Neural progenitor cell (in vitro differentiated cells): Measurements from ENCODE around the gene MRNIP. TPM values are rescaled to one million over a fixed set of nuclear protein-coding genes. Genes with fewer than 3 reads are reported as not detected.

Experiments used
- DNase-seq: peaks from one replicate; pipeline ENCODE4 v3.0.0-alpha.2; 2016; ENCODE audit warnings: low spot score
- H2AFZ ChIP-seq: fragments of 200-600 bp; sonication (generic); replicated peaks from 2 replicates; pipeline ENCODE4 v1.6.1; 2016; ENCODE audit warnings: antibody characterized with exemption
- H3F3A ChIP-seq: fragments of 200-600 bp; sonication (generic); 2 replicates; pipeline ENCODE4 v1.6.1; 2016; ENCODE audit warnings: antibody characterized with exemption, low read depth
- H3K27ac ChIP-seq: fragments of 200-600 bp; sonication (generic); 2 replicates; pipeline ENCODE4 v1.5.1; 2016; ENCODE audit warnings: mild to moderate bottlenecking
- H3K27me3 ChIP-seq: fragments of 200-600 bp; sonication (generic); 2 replicates; pipeline ENCODE4 v1.6.1; 2016; ENCODE audit warnings: mild to moderate bottlenecking, moderate library complexity
- H3K36me3 ChIP-seq: fragments of 200-600 bp; sonication (generic); 2 replicates; pipeline ENCODE4 v1.5.1; 2016
- H3K4me1 ChIP-seq: fragments of 200-600 bp; sonication (generic); 2 replicates; pipeline ENCODE4 v1.6.1; 2016; ENCODE audit warnings: mixed run types
- H3K4me2 ChIP-seq: fragments of 200-600 bp; sonication (generic); 2 replicates; pipeline ENCODE4 v1.6.1; 2016
- H3K4me3 ChIP-seq: fragments of 200-600 bp; sonication (generic); 2 replicates; pipeline ENCODE4 v1.5.1; 2016
- H3K79me2 ChIP-seq: fragments of 200-600 bp; sonication (generic); 2 replicates; pipeline ENCODE4 v1.6.1; 2016; ENCODE audit warnings: low read depth
- H3K9ac ChIP-seq: fragments of 200-600 bp; sonication (generic); 2 replicates; pipeline ENCODE4 v1.6.1; 2016
- H3K9me3 ChIP-seq: fragments of 200-600 bp; sonication (generic); 2 replicates; pipeline ENCODE4 v1.5.1; 2016; ENCODE audit warnings: low read depth
- H4K20me1 ChIP-seq: fragments of 200-600 bp; sonication (generic); 2 replicates; pipeline ENCODE4 v1.6.1; 2016; ENCODE audit warnings: low read depth
- H3K27ac Mint-ChIP-seq: 3 replicates; pipeline ENCODE4 v1.8.0; 2021; ENCODE audit warnings: mixed read lengths
- H3K27me3 Mint-ChIP-seq: 2 replicates; pipeline ENCODE4 v1.8.0; 2022; ENCODE audit warnings: low read depth, mild to moderate bottlenecking, inconsistent platforms, moderate library complexity, mixed read lengths; ENCODE audit not compliant: insufficient read depth
- H3K36me3 Mint-ChIP-seq: 3 replicates; pipeline ENCODE4 v1.8.0; 2021; ENCODE audit warnings: mixed read lengths
- H3K4me1 Mint-ChIP-seq: 3 replicates; pipeline ENCODE4 v1.8.0; 2021; ENCODE audit warnings: mixed read lengths
- H3K4me3 Mint-ChIP-seq: 3 replicates; pipeline ENCODE4 v1.8.0; 2021; ENCODE audit warnings: mild to moderate bottlenecking, moderate library complexity, mixed read lengths
- H3K9me3 Mint-ChIP-seq: 3 replicates; pipeline ENCODE4 v1.8.0; 2020; ENCODE audit warnings: mixed read lengths
- EZH2 ChIP-seq: fragments of 200-600 bp; sonication (generic); IDR thresholded peaks from 2 replicates; pipeline ENCODE4 v1.6.1; 2017; ENCODE audit warnings: antibody characterized with exemption, mild to moderate bottlenecking, moderate library complexity
- EZH2phosphoT487 ChIP-seq: fragments of 200-600 bp; sonication (generic); IDR thresholded peaks from 2 replicates; pipeline ENCODE4 v1.6.1; 2017; ENCODE audit warnings: antibody characterized with exemption
- total RNA-seq: library from RNA; depleted of rRNA; stranded (reverse); fragments of >200 nt; gene quantifications from 2 replicates; pipeline ENCODE4 v1.2.3, GENCODE V29; 2015; ENCODE audit warnings: low replicate concordance
- TF ChIP-seq, protein P1 (sequence below): fragments of 200-600 bp; sonication (generic); IDR thresholded peaks from 2 replicates; pipeline ENCODE4 v1.5.1; 2017; ENCODE audit warnings: antibody characterized with exemption, mild to moderate bottlenecking

Gene MRNIP
- total RNA-seq, 1 donor from 2014 or later, result 68.5 TPM

DNA sequence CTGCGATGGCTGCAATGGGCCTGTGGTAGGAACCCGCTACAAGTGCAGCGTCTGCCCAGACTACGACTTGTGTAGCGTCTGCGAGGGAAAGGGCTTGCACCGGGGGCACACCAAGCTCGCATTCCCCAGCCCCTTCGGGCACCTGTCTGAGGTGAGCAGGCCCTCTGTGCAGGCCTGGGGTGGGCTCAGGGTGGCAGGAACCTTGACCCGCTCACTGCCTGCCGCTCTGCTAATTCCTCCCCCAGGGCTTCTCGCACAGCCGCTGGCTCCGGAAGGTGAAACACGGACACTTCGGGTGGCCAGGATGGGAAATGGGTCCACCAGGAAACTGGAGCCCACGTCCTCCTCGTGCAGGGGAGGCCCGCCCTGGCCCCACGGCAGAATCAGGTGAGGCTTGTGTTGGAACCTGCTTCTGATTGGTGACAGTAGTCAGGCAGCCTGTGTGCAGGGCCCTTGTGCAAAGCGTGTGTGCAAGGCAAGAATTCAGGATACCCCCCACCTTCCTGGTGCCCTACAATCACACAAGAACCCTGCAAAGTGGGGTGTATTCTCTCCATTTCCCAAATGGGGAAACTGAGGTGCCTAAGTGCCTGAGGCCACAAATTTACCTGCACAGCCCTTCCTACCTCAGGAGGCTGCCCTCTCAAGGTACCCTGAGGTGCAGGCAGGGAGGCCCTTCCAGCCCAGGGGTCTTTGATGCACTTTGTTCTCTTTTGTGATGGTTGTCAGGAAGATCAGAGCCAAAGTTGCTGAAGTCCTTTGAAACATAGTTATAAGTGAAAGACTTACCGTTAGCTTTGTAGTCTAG, 34.5 kb downstream of the MRNIP start:
- DNase-seq, result no peak
- no peak overlapping the region for H3K27ac ChIP-seq
- peaks cover 18% of the 10 kb centered on the region for H3K4me1 ChIP-seq
- H3K9me3 ChIP-seq, result no peaks in the 10 kb centered on the region
- H3K27me3 ChIP-seq, result no peaks in the 10 kb centered on the region
- peaks cover 11% of the 10 kb centered on the region for H3F3A ChIP-seq
- no peaks in the 10 kb centered on the region for H3K36me3 ChIP-seq
- Mint-ChIP-seq H3K4me1 (peaks cover 29% of the 10 kb centered on the region), H3K27ac (no peak overlapping the region), H3K27me3 (peaks cover 5% of the 10 kb centered on the region), H3K4me3 (no peak overlapping the region), H3K9me3 (peaks cover 2% of the 10 kb centered on the region), H3K36me3 (peaks cover 30% of the 10 kb centered on the region)
- no peak overlapping the region for H3K4me3 ChIP-seq
- H3K79me2 ChIP-seq, result peaks cover 21% of the 10 kb centered on the region
- no peak overlapping the region for H3K9ac ChIP-seq
- no peak overlapping the region for H2AFZ ChIP-seq
- peaks cover 30% of the 10 kb centered on the region for H4K20me1 ChIP-seq
- no peak overlapping the region for H3K4me2 ChIP-seq
- TF ChIP-seq EZH2phosphoT487, result no peak
- TF ChIP-seq, protein P1, sequence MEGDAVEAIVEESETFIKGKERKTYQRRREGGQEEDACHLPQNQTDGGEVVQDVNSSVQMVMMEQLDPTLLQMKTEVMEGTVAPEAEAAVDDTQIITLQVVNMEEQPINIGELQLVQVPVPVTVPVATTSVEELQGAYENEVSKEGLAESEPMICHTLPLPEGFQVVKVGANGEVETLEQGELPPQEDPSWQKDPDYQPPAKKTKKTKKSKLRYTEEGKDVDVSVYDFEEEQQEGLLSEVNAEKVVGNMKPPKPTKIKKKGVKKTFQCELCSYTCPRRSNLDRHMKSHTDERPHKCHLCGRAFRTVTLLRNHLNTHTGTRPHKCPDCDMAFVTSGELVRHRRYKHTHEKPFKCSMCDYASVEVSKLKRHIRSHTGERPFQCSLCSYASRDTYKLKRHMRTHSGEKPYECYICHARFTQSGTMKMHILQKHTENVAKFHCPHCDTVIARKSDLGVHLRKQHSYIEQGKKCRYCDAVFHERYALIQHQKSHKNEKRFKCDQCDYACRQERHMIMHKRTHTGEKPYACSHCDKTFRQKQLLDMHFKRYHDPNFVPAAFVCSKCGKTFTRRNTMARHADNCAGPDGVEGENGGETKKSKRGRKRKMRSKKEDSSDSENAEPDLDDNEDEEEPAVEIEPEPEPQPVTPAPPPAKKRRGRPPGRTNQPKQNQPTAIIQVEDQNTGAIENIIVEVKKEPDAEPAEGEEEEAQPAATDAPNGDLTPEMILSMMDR, result no peak
- no peak for TF ChIP-seq EZH2

DNA sequence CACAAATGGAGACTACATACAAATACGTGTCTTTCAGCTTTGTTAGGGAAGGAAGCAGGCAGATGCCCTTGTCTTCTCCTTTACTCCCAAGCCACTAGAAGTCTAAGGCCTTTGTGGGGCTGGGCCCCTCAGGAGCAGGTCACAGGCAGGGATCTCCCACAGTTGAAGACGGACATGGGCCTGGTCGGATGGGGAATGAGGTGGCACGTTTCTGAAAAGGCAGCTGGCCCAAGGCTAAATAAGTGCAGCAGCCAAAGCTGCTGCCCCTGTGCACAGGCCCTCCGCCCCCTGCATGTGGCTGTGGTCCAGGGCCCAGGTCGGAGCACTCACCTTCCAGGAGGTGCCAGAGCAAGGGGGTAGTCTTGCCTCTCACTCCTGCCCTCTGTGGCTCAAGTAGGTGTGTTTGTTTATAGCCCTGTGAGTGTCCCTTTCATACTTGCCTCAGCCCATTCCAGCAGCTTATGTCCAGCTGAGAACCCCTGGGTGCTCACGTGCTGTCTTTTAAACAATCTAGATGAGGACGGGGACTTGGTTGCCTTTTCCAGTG, 36.1 kb downstream of the MRNIP start:
- H2AFZ ChIP-seq, result no peak overlapping the region
- H3K9ac ChIP-seq, result no peak overlapping the region
- TF ChIP-seq, protein P1, result no peak
- no peak for TF ChIP-seq EZH2
- TF ChIP-seq EZH2phosphoT487, result no peak
- H3K27me3 ChIP-seq, result peaks cover 14% of the 10 kb centered on the region
- peak overlapping the region; percentile 95 for H3K4me3 Mint-ChIP-seq
- H3K9me3 ChIP-seq, result no peaks in the 10 kb centered on the region
- H3K4me1 ChIP-seq, result peaks cover 26% of the 10 kb centered on the region
- H3K4me3 ChIP-seq, result no peak overlapping the region
- no peaks in the 10 kb centered on the region for H3K9me3 Mint-ChIP-seq
- H3K36me3 Mint-ChIP-seq, result peaks cover 21% of the 10 kb centered on the region
- H4K20me1 ChIP-seq, result peaks cover 33% of the 10 kb centered on the region
- H3K4me1 Mint-ChIP-seq, result peaks cover 40% of the 10 kb centered on the region
- peak overlapping the region; percentile 92 for H3K4me2 ChIP-seq
- no peak for DNase-seq
- H3K27ac Mint-ChIP-seq, result peak overlapping the region; percentile 39
- no peak overlapping the region for H3K27ac ChIP-seq
- H3F3A ChIP-seq, result peaks cover 17% of the 10 kb centered on the region
- H3K27me3 Mint-ChIP-seq, result peaks cover 10% of the 10 kb centered on the region
- H3K36me3 ChIP-seq, result no peaks in the 10 kb centered on the region
- peaks cover 21% of the 10 kb centered on the region for H3K79me2 ChIP-seq

DNA sequence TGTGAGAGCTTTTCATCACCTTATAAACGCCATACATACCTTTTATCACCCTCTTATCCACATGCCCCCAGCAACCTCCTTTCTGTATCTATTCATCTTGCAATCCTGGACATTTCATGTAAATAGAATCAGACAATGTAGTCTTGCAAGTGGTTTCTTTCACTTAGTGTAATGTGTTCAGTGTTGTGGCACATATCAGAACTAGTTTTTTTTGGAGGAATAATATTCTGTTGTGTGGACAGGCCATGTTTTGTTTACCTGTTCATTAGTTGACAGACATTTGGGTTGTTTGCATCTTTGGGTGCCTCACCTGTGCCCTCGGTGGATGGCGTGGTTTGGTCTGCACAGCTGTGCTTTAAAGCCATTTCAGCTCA, 36.6 kb downstream of the MRNIP start:
- Mint-ChIP-seq H3K36me3 (peaks cover 19% of the 10 kb centered on the region), H3K27me3 (peaks cover 11% of the 10 kb centered on the region), H3K4me3 (peak overlapping the region; percentile 95), H3K9me3 (no peaks in the 10 kb centered on the region), H3K4me1 (peaks cover 40% of the 10 kb centered on the region), H3K27ac (no peak overlapping the region)
- Histone ChIP-seq H3K27ac (no peak overlapping the region), H3K4me1 (peaks cover 26% of the 10 kb centered on the region), H3K27me3 (peaks cover 19% of the 10 kb centered on the region), H3K36me3 (no peaks in the 10 kb centered on the region), H3K4me3 (peak overlapping the region; percentile 89), H3F3A (peaks cover 22% of the 10 kb centered on the region), H3K79me2 (peaks cover 21% of the 10 kb centered on the region), H2AFZ (no peak overlapping the region), H3K9ac (no peak overlapping the region), H3K9me3 (no peaks in the 10 kb centered on the region), H3K4me2 (peak overlapping the region; percentile 92), H4K20me1 (peaks cover 36% of the 10 kb centered on the region)
- DNase-seq, result no peak
- TF ChIP-seq EZH2, result no peak
- TF ChIP-seq, protein P1, result no peak
- no peak for TF ChIP-seq EZH2phosphoT487
